ENCODE results near the gene FNDC3B.

The FNDC3B gene

DNA sequence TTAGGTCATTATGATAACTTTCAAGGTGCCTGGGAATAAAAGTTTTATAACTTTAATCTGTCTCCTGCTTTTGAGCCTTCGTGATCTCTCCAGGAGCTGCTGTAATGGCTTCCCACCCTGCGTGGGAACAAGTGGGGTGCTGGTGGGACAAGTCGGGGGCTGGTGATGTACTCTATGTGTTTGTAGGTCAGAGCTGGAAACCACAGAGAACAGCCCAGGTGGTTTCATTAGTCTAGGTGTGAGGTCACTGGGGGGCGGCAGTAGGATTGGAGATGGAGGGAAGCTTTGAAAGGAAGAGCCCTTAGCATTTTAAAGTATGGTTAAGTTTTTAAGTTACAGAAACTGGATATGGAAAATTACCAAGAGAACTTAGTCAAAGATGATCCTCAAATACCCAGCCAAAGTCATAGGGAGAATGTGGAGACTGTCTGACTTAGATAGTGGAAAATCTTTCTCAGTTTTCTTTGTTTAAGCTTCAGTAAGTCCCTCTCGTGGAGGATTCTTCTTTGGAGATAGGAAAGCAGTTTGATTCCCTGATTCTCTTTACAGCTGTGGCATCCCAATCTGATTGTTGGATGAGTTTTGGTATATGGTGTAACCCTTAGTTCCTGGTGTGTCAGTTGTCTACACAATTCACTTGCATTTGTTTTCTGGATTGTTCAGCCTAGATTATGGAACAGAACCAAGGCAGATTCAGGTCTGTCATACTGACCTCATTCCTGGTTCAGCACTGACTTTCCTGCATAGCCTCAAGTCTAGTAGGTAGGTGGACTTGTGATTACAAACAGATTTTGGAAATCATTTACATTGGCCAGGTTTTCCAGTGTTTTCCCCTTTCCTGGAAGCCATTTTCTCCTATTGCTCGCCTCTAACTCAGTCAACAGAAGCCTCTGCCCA is 115.6 kb downstream of the FNDC3B start:
- DNase-seq, result no peak

DNA sequence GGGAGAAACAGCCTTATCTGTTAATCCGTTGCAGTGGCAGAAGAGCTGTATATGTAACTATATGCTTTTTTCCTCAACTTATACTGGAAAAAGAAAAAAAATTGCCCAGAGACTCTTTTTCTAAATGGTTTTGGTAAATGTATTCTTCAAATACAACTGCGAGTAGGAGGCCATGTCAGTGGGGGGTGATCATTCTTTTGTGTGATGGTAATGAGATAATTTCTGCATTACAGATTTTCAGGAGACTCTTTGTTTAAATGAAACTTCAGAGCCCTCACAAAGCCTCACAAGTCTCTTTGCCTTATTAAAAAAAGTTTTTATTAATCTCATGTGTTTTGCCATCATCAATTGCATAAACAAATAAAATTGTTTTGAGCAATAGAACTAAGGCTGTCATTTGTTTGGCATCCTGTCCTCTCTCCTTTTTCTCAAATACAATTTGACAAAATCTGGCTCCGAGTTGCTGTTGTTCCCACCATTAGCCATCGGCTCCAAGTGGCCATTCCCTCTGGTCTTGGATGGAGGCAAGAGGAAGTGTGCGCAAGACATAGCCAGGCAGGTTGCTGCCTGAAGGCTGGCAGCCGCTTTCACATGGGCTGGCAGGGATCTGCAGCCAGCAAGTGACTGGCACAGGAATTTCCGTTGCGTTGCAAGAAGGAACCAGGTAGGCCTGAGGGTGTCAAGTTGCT is 116.7 kb downstream of the FNDC3B start:
- DNase-seq, result no peak

DNA sequence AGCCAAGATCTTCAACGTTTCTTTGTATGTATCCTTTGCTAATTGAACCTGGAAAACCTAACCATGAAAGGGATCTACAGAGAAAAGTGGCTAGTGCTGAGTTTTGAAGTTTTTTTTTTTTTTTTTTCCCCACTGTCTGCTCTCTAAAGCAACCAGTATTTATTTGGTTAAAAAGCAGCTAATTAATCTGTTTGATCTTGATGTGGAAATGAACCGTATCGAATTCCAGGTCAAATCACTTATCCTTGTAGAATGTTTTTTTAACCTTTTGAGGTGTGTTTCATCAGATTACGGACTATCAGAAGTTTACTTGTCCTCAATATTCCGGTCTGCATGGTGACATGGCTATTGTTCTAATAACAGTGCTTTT is 117.2 kb downstream of the FNDC3B start:
- DNase-seq, result no peak

DNA sequence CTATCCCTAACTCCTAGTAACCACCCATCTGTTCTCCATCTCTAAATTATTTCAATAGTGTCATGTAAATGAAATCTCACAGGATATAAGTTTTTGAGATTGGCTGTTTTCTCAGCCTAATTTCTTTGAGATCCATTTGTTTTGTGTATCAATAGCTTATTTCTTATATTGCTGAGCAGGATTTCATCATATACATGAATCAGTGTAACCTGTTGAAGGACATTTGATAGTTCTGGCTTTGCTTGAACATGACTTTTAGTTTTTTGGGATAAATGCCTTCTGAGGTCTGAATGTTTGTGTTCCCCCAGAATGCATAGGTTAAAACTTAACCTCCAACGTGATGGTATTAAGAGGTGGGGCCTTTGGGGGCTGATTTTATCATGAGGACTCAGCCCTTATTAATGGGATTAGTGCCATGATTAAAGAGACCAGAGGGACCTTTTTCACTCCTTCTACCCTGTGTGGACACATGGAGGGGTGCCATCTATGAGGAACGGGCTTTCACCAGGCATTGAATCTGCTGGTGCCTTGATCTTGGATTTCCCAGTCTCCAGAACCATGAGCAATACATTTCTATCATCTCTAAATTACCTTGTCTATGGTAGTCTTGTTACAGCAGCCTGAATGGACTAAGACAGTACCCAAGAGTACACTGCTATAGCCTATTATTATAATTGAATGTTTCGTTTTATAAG is 118.3 kb downstream of the FNDC3B start:
- DNase-seq, result no peak

DNA sequence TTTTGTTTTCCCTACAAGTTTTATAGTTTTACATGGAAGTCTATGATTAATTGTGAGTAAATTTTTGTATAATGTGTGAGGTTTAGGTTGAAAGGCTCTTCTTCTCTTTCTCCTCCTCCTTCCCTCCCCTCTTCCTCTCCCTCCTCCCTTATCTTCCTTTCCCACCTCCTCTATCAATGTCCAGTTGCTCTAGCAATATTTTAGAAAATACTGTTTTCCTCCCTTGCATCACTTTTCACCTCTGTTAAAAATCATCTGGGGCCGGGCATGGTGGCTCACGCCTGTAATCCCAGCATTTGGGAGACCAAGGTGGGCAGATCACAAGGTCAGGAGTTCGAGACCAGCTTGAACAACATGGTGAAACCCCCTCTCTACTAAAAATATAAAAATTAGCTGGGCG is 119.4 kb downstream of the FNDC3B start:
- DNase-seq, result no peak

DNA sequence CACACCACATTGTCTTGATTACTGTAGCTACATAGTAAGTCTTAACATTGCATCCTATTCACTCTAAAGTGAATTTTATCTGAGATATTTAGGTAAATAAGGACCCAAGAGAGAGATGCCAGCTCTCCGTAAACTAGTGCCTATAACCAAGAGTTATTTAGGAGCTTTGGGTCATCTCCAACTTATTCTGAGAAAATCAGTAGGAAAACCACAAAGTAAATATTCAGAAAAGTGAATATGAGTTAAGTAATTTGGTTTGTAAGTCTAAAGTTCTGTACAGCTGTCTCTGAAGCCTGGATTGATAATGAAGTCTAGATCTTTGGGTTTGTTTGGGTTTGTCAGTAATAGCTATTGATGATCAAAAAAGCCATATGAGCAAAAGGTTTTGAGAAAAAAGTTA is 120.0 kb downstream of the FNDC3B start:
- no peak for DNase-seq

DNA sequence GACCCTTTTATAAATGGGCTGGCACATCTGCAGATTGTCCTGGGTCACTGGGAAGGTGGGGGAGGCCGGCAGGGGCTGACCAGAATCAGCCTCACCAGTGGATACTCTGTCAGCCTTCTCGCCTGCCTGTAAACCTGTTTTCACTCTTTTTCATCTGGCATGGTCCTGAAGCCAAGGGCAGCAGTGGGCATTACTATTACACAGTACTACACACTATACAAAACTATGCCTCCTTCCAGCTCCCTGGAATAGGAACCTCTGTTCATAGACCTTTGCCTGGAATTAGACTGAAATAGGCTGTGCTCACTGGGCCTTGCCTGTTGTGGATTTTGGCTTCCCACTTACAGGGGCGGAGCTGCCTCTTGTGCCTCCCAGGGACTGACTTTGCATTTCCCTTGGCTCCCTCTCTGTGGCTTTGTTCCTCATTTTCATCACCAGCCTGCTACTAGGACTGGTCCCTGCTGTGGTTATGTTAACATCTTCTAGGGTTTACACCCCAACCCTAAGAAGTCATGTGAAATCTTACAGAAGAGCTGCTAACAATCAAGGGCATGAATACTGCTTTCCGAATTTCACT is 120.7 kb downstream of the FNDC3B start:
- peak in 1 of 2 donors; percentile 48 for DNase-seq

DNA sequence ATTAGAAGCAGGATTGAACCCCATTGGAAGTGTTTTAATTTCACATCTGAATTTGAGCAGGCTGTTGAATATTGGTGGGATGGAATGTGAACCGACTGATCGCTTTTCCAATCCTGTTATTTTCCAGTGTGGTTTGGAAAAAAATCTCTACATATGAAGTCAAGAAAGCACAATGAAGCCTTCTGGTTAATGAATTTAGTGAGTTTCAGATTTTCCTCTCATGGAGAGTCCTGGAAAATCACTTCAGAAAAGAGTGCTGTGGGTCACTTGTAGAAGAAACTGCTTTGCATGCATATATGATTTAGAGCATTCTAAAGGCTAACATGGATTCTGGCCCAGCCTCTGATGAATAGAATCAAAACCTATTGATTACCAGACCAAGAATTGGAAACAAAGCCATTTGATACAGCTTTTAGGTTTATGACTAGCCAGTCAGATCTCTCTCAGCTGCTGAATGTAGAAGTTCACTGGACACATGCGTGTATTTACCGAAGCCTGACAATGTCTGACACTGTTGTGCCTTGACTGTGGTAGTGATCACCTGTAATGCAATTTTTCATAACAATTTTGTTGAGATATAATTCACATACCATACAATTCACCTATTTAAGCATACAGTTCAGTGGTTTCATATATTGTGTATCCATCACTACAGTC is 121.9 kb downstream of the FNDC3B start:
- no peak for DNase-seq

DNA sequence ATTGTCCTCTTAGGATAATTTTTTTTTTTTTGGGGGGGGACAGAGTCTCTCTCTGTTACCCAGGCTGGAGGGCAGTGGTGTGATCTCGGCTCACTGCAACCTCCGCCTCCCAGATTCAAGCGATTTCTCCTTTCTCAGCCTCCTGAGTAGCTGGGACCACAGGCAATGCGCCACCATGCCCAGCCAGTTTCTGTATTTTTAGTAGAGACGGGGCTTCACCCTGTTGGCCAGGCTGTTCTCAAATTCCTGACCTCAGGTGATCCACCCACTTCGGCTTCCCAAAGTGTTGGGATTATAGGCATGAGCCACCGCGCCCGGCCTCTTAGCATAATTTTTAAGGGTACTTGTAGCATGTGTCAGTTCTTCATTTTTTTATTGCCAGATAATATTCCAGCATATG is 122.6 kb downstream of the FNDC3B start:
- no peak for DNase-seq

DNA sequence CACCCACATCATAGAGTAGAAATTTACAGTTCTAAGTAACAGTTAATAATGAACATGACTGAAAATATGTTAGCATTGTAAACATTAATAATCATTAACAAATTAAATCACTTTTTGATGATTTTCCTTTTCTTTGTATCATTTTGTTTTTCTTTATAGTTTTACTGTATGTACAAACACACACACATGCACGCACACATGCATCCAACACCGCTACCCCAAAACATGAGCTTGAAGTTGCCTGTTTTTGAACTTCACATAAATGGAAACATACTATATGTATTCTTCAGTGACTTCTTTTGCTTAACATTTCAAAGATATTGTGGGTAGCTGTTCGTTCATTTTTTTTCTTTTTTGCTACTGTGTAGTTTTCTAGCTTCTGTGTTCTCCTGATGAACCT is 123.9 kb downstream of the FNDC3B start:
- DNase-seq, result no peak

DNA sequence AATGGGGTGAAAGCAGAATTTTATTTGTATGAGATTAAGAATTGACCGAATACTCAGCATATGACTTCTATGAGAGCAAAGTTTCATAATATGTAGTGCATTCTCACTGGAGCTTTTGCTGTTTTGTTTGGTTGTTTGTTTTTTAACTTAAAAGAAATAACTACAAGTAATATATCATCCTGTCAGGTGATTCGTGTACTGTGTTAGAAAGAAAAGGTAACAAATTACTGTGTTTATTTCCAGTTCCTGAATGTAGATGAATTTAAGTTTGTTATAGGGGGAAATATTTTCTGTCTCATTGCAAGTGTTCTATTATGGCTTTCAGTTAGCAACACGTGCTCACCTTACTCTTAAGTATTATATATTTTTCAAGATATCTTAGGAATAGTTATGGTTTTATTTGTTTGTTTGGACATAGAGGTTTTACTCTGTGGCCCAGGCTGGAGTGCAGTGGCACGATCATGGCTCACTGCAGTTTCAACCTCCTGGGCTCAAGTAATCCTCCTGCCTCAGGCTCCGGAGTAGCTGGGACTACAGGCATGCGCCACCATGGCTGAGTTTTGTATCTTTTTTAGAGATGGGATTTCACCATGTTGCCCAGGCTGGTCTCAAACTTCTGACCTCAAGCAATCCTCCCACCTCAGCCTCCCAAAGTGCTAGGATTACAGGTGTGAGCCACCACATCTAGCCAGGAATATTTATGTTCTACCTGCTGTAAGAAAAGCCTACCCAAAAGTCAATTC is 125.4 kb downstream of the FNDC3B start:
- no peak for DNase-seq

DNA sequence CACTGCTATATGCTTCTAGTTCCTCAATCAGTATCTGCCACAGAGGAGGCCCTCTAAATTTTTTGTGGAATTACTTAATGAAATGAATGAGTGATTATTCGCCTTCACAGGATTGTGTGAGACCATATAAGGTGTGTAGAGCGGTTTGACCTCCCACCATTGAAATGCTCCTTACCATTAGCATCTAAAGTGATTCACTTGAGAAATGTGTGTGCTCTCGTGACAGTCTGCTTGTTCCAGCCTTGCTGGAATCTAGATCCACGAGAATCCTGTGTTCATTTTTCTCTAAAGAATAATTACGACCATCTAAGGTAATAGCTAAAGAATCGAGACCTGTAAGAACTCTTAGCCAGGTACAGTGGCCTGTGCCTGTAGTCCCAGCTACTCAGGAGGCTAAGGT is 126.9 kb downstream of the FNDC3B start:
- no peak for DNase-seq

DNA sequence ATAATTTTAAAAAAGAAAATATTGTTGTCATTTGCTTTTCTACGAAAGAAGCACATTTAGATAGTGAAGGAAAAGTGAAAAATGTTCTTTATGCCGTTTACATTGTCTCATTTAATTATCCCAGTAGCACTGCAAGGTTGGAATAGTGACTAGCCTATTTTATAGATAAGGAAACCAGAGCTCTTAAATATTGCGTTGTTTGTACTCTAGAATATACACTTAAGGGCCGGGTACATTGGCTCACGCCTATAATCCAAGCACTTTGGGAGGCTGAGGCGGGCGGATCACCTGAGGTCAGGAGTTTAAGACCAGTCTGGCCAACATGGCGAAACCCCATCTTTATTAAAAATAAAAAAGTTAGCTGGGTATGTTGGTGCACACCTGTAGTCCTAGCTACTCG is 127.5 kb downstream of the FNDC3B start:
- no peak for DNase-seq

DNA sequence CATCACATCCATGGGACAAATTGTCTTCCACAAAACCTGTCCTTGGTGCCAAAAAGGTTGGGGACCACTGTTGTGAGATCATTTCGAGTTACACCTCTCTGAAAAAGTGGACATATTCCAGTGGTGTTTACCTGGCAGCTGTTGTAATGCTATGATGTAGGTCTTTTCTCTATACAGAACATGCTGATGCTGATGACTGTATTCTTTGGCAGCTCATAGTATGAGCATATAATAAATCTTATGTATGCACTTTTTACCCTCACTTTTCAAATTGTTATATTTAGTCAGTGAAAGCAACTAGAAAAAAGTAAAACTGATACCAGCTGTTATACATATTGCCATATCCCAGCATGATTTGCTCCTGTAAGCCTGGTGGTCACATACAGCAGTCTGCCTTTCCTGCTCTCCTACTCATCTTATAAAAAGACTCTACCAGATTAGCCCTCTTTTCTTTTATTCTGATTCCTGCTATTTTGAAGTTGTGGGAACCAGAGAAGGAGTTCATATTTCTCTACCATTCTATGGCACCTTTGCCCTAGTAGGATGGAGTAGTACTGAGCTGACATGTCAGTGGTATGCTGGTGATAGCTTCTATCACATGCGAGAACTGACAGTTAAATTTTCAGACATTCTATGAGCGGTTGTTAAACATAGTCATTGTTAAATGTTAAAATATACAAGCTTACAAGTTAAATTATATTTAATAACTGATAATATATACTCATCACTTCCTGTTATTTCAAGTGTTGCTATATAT is 128.7 kb downstream of the FNDC3B start:
- DNase-seq, result no peak

DNA sequence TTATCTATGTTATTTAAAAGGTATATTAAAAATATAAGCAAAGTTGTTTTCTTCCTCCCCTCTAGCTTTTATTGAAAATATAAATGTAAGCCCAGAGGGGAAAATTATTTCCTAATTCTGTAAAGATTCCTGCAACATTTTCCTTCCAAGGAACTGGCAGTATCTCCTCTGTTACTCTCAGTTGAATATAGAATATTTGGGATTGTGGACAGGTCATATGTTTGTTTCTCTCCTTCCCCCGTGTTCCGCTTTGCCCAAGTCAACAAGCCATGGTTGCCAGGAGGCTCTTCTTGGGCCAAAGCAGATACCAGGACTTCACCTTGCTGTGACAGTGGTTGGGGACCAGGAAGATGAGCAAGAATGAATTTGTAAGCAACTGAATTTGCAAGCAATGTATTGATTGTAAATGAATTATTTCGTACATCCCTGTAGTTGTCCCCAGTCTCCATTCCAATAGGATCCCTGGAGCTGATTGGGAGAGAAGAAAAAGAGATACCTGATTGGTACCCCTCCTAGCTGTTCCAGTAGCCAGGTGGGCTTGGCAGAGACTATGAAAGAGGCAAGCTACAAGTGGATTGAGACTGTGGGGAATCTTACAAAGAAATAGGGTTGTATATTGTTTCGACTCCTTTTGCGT is 130.8 kb downstream of the FNDC3B start:
- no peak for DNase-seq

DNA sequence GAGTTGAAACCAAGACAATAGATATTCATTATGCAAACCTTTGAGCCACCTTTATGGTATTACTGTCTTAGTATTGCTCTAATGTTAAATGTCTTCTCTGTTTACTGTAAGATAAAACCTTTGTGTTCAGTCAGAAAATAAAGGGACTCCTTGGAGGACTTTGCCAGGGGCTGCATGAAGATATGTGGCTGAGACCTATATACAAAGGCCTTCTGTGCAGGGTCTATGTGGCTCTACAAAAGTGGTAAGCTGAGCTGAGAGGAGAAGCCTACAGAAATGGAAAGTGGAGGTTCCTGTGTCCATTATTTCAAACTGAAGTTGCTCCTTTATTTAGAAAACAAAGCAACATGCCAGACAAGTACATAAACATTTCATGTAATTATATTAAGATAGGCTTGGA is 131.5 kb downstream of the FNDC3B start:
- no peak for DNase-seq

DNA sequence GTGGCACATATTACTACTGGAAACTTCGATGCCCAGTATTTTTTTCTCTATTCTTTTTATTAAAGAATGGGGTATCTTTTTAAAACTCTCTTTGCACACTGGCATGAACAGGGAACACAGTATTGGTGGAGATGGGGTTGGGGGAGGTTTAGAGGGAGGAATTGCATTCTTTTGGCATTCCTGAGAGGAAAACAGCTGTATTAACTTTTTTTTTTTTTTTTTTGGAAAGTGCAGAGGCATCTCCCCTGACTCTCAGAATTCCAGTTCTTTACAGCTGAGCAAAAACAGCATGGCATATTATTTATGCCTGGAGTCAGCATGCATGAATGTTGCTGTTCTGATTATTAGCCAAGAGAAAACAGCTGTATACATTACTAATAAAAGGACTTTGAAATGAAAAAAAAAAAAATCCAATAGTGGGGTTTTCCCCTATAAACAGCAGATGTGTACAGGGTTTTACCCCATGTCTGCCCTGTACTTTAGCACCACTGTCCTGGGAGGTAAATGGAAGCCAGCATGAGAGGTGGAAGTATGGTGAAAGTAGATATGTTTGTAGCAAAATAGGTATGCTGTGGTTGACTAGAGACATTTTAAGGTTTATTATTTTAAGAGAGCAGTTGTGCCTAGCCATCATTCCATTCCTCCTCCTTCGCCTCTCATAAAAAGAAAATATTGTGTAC is 132.2 kb downstream of the FNDC3B start:
- DNase-seq, result no peak

DNA sequence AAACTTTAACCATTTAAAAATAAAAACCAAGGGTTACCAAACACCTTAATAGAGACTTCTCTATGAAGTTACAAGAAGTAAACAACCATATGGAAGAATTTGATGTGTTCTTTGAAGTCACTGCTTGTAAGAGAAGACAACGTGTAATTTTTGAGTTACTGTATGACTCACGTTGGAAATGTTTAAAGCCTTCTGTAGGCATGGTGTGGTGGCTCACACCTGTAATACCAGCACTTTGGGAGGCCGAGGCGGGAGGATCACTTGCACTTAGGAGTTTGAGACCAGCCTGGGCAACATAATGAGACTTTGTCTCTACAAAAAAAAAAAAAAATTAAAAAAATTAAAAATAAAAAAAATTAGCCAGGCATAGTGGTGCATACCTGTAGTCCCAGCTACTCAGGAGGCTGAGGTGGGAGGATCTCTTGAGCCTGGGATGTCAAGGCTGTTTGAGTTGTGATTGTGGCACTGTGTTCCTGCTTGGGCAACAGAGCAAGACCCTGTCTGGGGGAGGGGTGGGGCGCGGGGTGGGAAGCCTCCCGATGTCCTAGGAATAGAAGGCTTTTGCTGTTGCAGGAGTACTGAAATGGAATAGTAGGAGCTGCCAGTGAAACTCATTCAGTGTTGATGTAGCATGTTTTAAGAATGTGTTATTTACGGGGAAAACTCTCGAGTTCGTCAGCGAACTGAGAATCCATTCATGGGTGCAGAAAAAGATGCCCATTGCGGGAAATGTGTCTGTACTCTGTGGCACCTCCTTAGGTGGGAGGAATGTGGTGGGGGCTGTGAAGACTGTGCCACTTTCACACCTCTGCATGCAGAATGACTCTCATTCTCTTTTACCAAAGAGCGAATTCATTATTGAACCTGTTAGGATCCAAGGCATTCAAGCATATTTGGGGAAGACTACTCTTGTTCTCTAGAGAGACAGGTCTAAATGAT is 134.2 kb downstream of the FNDC3B start:
- no peak for DNase-seq
